Effector CD8-positive, alpha-beta T cell (primary cell): ENCODE data around the gene GAB2.
"Not testable (repeated sequence)": the region's sequence is repeated elsewhere in the genome, so short reads cannot be mapped to it uniquely, and the experiment has no call there.

Experiments used
- DNase-seq: peaks from one replicate; lab custom pipeline; 2025; lab: John Stamatoyannopoulos, UW

GAB2 gene

DNA sequence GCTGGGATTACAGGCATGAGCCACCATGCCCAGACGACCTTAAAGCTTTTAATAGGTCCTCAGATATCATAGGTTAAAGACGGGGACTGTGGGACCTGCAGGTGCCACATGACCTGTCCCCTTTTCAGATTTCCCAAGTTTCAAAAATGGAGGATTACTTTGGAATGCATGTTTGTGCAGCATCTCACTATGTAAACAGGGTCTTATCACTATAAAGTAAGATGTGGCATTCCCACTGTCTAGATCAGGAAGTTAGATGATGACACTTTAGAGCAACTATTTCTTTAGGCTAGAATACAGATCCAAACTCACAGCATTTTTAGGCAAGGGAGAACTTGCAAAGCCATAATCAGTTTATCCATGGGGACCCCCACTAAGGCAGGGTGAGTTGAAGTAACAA lies 136.1 kb downstream of the GAB2 start:
- DNase-seq = no peak

- DNase-seq = no peak
Measured at GRCh38 chr11:78277314-78277994, 140.2 kb downstream of the GAB2 start.

DNA sequence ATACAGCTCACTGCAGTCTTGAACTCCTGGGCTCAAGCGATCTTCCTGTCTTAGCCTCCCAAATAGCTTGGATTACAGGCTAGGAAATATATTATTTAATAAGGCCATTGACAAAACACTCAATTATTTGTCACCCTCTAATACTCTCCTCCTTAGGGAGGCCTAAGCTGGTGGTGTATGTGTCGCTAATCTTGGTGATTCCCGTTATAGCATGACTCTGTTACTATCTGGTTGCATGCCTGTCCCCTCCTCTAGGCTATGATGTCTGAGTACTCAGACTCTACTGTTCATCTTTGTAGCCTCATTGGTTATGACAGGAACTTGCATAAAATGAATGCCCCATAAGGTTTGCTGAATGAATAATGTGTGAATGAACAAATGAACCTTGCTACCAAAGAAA lies 141.3 kb downstream of the GAB2 start:
- DNase-seq = no peak

GRCh38 chr11:78274739-78275138 lies 142.9 kb downstream of the GAB2 start:
- DNase-seq = no peak

- not testable (repeated sequence) for DNase-seq
Measured at GRCh38 chr11:78272625-78273269, 144.9 kb downstream of the GAB2 start.

- not testable (repeated sequence) for DNase-seq
Measured at GRCh38 chr11:78271801-78272200, 145.8 kb downstream of the GAB2 start.

DNA sequence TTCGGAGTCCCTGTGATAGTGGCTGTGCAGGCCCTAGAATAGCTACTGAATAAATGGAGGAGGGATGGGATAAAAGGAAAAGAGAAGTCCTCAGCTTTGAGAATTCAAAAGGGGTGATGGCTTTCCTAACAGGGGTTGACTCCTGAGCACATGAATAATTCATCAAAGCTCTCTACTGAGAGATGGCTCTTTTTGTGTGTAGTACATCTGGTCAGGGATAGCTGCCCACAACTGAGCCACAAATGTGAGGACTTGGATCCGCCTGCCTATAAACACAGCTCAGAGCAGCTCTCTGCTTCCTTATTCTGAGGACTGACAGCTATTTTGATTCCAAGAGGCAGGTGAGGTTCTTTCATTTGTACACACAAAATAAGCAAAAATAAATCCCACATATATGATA lies 146.6 kb downstream of the GAB2 start:
- DNase-seq = no peak

DNA sequence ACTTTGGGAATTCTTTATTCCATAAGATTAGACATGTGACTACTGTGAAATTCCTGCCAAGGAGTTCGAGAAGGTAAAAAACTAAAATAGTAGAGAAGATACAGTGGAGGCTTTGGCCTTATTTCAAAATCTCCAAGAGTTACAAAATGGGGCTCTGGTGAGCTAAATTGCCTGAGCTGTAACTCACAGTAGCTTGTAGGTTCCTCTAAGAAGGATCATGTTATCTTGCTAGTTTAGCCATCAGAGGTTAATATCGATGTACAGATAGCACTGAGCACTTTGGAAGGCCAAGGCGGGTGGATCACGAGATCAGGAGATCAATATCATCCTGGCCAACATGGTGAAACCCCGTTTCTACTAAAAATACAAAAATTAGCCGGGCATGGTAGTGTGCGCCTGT lies 147.8 kb downstream of the GAB2 start:
- DNase-seq = no peak

DNA sequence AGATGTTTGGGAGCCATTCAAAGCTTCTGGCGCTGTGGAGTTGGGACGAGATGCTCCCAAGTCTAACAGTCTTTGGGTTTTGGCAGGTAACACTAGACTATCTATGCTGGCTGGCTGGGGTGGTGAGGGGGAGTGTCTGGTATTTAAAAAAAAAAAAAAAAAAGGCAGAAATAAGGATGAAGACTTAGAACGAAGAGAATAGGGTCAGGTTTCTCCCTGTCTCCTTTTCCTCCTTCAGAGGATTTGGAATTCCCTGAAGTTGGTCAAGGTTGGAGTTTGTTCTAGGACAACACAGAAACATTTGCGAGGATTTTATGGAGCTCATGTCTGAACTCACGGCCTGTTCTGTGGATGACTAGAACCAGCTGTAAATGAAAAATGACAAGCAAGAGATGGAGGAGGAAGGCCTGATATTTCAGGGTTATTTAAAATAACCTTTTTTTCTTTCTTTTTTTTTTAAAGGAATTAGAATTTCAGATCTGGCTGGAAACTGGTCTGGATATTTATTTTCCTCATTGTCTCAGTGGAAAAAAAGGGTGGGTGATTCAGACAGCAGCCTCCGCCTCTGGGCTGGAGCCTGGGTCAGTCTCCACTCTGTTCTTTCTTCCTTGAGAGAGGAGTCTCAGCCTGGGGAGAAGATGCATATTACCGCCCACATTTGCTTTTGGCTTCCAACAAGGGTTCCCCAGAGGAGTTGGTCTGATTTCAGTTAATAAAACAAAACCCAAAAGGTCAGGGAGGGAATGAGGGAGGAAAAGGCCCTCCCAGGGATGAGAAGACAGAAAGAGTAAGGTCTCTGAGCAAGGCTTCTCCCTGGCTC lies 148.8 kb downstream of the GAB2 start:
- DNase-seq = no peak

DNA sequence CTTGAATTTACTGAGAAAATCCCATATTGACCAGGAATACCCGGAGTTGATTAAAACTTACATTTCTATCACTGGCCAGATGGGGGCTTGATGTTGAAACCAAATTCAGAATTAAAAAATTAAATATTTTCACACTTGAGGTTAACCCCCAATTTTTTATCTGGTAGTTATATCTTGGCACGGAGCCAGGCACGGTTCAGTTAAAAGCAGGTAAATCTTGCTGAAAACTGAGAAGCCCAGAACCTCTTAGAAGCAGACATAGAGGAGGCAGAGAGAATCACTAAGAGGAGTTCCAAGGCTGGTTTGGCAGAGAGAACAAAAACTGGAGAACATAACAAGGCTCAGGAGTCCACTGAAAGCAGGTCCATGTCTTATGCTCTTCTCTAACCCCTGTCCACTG lies 151.2 kb downstream of the GAB2 start:
- no peak for DNase-seq

DNA sequence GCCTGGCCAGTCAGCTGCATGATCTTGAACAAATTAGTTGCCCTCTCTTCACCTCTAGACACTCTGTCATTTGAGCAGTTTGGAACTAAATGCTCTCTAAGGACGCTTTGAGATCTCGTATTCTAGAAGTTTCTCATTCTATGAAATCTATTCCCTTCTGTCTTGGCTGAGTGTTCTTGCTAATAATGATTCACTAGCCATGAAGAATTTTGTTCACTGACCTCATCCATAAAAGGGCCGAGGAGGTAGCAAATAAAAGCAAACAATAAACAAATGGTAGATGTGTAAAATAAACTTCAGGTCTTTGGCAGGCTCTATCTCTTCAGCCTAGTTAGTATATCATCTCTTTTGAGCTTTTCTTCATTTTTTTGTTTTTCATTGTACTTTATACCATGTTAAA lies 152.3 kb downstream of the GAB2 start:
- no peak for DNase-seq

DNA sequence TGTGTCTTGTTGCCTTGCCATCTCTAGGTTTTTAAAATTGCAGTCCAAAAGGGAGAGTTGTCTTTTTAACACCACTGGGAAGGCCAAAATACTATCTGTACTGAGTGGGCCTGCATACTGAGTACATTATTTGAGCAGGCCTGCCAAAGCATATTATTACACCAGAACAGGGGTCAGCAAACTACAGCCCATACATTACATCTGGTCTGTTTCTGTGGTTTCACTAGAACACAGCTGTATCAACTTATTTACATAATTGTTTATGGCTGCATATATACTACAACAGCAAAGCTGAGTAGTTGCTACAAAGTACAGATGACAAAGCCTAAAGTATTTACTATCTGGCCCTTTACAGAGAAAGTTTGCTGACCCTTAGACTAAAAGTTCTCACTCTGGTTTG lies 154.9 kb downstream of the GAB2 start:
- DNase-seq = no peak

GRCh38 chr11:78262238-78262637 lies 155.4 kb downstream of the GAB2 start:
- no peak for DNase-seq

GRCh38 chr11:78261828-78262227 lies 155.8 kb downstream of the GAB2 start:
- DNase-seq = no peak

DNA sequence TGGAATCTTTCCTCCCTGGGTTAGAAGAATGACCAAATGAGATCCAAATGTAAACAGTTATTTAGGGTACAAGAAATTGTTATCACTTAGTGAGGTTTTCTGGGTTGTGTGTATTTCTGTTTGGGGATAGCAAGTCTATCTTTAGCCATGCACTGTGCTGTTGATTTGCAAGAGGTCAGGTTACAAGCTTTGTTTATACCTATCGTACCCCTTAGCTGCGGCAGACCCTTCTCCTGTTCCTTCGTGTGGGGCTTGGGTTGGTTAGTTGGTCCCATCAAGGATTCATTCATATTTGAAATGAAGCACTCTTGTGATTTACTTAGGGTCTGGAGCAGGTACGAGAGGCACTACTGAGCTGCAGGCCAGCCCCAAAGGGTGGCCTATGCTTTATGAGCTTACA lies 156.3 kb downstream of the GAB2 start:
- DNase-seq = no peak

- no peak for DNase-seq
Measured at GRCh38 chr11:78259777-78260487, 157.7 kb downstream of the GAB2 start.

DNA sequence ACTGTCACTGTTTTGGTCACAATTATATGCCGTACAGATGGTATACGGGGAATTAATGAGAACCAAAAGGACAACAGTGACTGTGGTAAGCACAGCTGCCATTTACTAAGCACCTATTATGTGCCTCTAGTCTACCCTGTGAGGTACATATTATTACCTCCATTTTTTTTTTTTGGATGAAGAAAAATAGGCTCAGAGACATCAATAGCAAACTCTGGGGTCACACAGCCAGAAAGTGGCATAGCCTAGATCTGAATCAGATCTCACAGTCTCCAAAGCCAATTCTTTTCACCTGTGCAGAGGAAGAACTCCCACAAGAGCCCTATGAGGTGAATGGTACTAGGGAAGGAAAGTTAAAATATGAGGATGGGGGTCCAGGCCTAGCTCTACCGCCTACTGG lies 160.0 kb downstream of the GAB2 start:
- DNase-seq = no peak

DNA sequence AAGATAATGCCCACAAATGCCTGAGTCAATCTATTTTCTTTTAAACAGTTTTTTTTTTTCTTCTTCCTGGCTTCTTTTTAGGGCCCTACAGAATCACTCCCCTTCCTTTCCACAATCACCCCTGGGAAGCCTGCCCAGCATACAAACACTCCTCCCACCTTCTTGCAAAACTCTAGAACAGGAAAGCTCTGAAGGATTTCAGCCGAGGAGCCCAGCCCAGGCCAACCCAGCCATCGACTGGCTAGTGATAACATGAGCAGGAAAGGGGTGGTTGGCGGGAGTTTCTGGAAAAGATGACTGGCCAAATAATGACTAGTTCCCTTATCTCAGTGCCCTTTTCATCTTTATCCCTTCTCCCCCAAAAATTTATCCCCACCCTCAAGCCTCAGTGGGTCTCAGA lies 160.7 kb downstream of the GAB2 start:
- DNase-seq = no peak

- DNase-seq = no peak
Measured at GRCh38 chr11:78255919-78256318, 161.7 kb downstream of the GAB2 start.

GRCh38 chr11:78254268-78254667 lies 163.4 kb downstream of the GAB2 start:
- DNase-seq = no peak

- no peak for DNase-seq
Measured at GRCh38 chr11:78253797-78254196, 163.8 kb downstream of the GAB2 start.

DNA sequence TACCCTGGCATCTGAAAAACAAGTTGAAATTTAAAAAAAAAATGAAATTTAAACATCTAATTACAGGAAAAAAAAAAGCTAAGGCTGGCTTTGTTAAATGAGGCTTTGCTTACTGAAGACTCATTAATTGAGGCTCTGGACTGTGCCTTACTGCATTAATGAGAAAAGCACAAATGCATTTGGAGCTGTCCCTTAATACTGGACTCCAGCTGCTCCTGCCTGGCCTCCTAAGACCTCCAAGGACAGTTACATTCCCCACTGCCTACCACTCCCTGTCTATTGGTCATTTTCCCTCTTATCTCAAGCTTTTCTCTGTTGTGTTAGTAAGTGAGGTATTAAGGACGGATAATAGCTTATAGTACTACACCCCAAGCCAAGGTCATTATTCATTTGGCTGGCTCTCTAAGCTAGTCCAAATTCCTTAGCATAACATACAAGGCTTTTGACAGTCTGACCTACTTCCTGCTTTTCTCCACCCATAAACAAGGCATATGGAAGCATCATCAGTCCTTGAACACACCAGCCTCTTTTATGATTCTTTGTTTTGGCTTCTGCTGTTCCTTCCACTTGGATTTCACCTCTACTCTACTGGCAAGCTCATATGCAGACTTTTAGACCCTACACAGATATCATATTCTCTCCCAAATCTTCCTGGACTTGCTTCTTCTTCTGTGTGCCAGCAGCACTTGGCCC lies 166.4 kb downstream of the GAB2 start:
- no peak for DNase-seq
